Osteoblast (primary cell): Measurements from ENCODE around the gene SHLD3. TPM values are rescaled to one million over a fixed set of nuclear protein-coding genes. Genes with fewer than 3 reads are reported as not detected.
"Not testable (repeated sequence)": the region's sequence is repeated elsewhere in the genome, so short reads cannot be mapped to it uniquely, and the experiment has no call there.

ENCODE experiments used
- DNase-seq: peaks from one replicate; pipeline ENCODE4 v3.0.0; 2011; ENCODE audit warnings: low spot score, mixed read lengths; ENCODE audit not compliant: insufficient read length; ENCODE audit errors: missing footprints
- H2AFZ ChIP-seq: 2 replicates; pipeline ENCODE4 v1.6.0; 2011; ENCODE audit warnings: mild to moderate bottlenecking, low read length
- H3K27ac ChIP-seq: 2 replicates; pipeline ENCODE4 v1.5.1; 2011; ENCODE audit warnings: mild to moderate bottlenecking, low read depth, low read length, moderate library complexity
- H3K27me3 ChIP-seq: 2 replicates; pipeline ENCODE4 v1.6.0; 2012; ENCODE audit warnings: mild to moderate bottlenecking, control low read depth, inconsistent platforms, low read length, moderate library complexity; ENCODE audit not compliant: insufficient read depth
- H3K36me3 ChIP-seq: 2 replicates; pipeline ENCODE4 v1.5.1; 2011; ENCODE audit warnings: mild to moderate bottlenecking, low read length, control low read depth, moderate library complexity; ENCODE audit not compliant: insufficient read depth
- H3K4me1 ChIP-seq: 2 replicates; pipeline ENCODE4 v1.5.1; 2011; ENCODE audit warnings: mild to moderate bottlenecking, low read length, control low read depth, moderate library complexity; ENCODE audit not compliant: insufficient read depth
- H3K4me2 ChIP-seq: 2 replicates; pipeline ENCODE4 v1.6.0; 2011; ENCODE audit warnings: mild to moderate bottlenecking, low read length; ENCODE audit not compliant: insufficient read depth
- H3K4me3 ChIP-seq: fragments of 200-600 bp; sonication (generic); 3 replicates; pipeline ENCODE4 v1.5.1; 2012; ENCODE audit warnings: mild to moderate bottlenecking, low read length, inconsistent platforms; ENCODE audit not compliant: insufficient read depth
- H3K79me2 ChIP-seq: 2 replicates; pipeline ENCODE4 v1.6.0; 2012; ENCODE audit warnings: mild to moderate bottlenecking, low read length, control low read depth, inconsistent platforms; ENCODE audit not compliant: insufficient read depth
- H3K9me3 ChIP-seq: 2 replicates; pipeline ENCODE4 v1.5.1; 2011; ENCODE audit warnings: low read depth, low read length, control low read depth
- H4K20me1 ChIP-seq: 2 replicates; pipeline ENCODE4 v1.6.0; 2012; ENCODE audit warnings: mild to moderate bottlenecking, low read length, control low read depth; ENCODE audit not compliant: insufficient read depth
- total RNA-seq: library from RNA; depleted of rRNA; stranded (reverse); fragments of >200 nt; gene quantifications from 2 replicates; pipeline ENCODE4 v1.2.3, GENCODE V29; 2012
- TF ChIP-seq, protein P1 (sequence below): IDR thresholded peaks from 2 replicates; pipeline ENCODE4 v1.5.1; 2011; ENCODE audit warnings: mild to moderate bottlenecking, low read depth, low read length, moderate library complexity; ENCODE audit errors: extremely low read depth

SHLD3 gene, protein sequence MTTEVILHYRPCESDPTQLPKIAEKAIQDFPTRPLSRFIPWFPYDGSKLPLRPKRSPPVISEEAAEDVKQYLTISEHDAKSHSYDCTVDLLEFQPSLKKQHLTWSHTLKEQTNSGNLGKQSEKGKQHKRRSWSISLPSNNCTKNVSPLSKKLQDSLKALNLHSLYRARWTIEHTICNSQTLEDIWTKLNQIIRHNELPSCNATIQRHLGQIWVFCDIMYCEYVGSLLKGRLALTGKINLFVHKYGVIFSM
- total RNA-seq = 4.3 and 4.4 TPM in 2 replicates

DNA sequence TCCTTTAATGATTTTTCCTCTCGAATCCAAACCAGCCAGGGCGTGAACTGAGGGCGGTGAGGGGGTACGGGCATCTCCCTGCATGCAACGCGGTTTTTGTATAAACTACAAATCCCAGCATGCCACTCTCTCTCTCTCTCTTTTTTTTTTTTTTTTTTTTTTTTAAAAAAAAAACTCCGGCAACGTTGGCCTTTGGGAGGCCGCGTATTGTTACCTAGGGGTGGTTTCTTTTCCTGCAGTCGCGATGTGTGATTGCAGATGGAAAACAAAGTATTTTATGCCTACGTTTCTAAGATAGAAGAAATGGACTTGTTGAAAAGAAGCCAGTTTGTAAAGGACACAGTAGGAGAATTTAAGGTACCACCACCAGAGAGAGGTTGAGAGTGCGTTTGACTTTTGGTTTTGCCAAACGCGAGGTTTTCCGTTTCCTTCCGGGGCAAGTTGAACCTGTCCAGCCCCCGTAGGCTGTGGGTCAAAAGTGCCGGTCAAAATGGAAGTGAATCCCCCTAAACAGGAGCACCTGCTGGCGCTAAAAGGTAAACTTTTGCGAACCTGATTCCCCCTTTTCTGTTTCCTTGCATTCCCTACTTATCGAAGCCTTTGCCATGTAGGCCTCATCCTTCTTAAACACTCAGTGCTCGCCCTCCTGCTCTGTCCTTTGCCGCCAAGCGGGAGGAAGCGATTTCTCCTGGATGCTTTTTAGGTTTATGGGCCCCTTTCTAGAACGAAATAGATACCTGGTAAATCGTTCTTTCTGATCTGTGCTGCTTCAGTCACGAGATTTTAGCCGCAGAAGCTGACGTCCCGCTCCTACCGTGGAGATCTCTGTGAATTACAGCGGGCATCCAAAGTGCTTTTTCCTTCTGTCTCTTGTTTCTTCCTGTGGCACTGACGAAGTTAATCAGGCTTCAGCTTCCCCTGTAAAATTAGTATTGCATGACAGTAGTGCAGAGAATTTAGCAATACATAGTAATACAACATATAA is at the start of gene SHLD3, which contains the start of gene TRAPPC13:
Gene SHLD3 (plus strand): TSS at position 457 of the 985 bp plus-strand sequence. CDS start 4,561 bp downstream, outside the sequence.
Gene TRAPPC13 (plus strand): TSS at position 457 of the 985 bp plus-strand sequence. CDS start 34 bp downstream, at position 491.
- H3K4me2 ChIP-seq = peak within 1 kb of the TSS; percentile 97
- TF ChIP-seq, protein P1, sequence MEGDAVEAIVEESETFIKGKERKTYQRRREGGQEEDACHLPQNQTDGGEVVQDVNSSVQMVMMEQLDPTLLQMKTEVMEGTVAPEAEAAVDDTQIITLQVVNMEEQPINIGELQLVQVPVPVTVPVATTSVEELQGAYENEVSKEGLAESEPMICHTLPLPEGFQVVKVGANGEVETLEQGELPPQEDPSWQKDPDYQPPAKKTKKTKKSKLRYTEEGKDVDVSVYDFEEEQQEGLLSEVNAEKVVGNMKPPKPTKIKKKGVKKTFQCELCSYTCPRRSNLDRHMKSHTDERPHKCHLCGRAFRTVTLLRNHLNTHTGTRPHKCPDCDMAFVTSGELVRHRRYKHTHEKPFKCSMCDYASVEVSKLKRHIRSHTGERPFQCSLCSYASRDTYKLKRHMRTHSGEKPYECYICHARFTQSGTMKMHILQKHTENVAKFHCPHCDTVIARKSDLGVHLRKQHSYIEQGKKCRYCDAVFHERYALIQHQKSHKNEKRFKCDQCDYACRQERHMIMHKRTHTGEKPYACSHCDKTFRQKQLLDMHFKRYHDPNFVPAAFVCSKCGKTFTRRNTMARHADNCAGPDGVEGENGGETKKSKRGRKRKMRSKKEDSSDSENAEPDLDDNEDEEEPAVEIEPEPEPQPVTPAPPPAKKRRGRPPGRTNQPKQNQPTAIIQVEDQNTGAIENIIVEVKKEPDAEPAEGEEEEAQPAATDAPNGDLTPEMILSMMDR = no peak

DNA sequence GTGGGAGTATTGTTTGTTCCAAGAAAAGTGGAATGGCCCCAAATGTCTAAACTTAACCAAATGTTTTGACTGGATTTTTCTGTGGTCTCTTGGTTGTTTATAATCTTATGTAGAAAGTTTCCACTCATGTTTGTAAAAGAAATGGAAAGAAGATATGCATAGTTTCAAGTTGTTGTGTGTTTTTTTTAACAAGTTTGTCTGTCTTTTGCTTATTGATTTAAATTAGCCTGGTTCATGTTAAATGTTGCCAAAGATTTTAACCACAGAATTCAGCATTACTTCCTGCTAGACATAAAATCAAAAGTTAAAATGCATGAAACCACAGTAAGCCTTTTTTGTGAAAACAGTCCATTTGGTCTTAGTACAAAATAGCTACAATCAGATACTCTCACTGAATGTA is 47.7 kb upstream of the SHLD3 start:
- Histone ChIP-seq H3K4me1 (no peaks in the 10 kb centered on the region), H3K27me3 (no peaks in the 10 kb centered on the region), H2AFZ (no peak overlapping the region), H3K79me2 (peaks cover 8% of the 10 kb centered on the region), H3K36me3 (peaks cover 24% of the 10 kb centered on the region), H3K27ac (no peak overlapping the region), H4K20me1 (no peaks in the 10 kb centered on the region), H3K9me3 (no peaks in the 10 kb centered on the region), H3K4me2 (no peak overlapping the region), H3K4me3 (no peak overlapping the region)
- TF ChIP-seq, protein P1 = no peak
- DNase-seq = no peak

More for the DNA sequence above, at the start of gene SHLD3, which contains the start of gene TRAPPC13:
- peak within 1 kb of the TSS; percentile 89 for H2AFZ ChIP-seq
- peak within 1 kb of the TSS; percentile 93 for H3K27ac ChIP-seq
- peaks cover 5% of the 10 kb centered on the region for H3K36me3 ChIP-seq
- H4K20me1 ChIP-seq = peaks cover 12% of the 10 kb centered on the region
- H3K9me3 ChIP-seq = no peaks in the 10 kb centered on the region
- DNase-seq = no peak
- peaks cover 28% of the 10 kb centered on the region for H3K4me1 ChIP-seq
- H3K79me2 ChIP-seq = peaks cover 88% of the 10 kb centered on the region
- no peaks in the 10 kb centered on the region for H3K27me3 ChIP-seq
- peak within 1 kb of the TSS; percentile 98 for H3K4me3 ChIP-seq

DNA sequence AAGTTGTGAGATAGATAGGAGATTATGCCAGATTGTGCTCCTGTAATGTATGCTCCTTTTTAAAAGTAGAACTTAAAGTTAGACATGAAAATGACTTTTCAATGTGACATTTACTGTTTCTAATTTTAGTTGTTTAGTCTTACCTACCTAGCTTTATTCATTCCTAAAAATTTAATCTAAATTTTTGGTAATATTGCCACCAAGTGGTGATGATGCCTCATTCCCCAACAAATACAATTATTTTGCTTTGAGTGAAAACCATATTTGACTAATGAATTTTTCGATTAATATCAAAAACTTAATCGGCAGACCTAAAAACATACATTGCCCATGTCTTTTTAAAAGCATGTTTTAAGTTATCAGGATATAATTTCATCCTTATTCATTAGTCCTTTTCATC is 36.1 kb upstream of the SHLD3 start:
- Histone ChIP-seq H3K27ac (no peak overlapping the region), H3K36me3 (peaks cover 61% of the 10 kb centered on the region), H3K27me3 (no peaks in the 10 kb centered on the region), H3K79me2 (no peaks in the 10 kb centered on the region), H3K9me3 (no peaks in the 10 kb centered on the region), H3K4me2 (no peak overlapping the region), H4K20me1 (no peaks in the 10 kb centered on the region), H2AFZ (no peak overlapping the region), H3K4me3 (no peak overlapping the region), H3K4me1 (peaks cover 4% of the 10 kb centered on the region)
- TF ChIP-seq, protein P1 = peak; percentile 33
- DNase-seq = no peak

DNA sequence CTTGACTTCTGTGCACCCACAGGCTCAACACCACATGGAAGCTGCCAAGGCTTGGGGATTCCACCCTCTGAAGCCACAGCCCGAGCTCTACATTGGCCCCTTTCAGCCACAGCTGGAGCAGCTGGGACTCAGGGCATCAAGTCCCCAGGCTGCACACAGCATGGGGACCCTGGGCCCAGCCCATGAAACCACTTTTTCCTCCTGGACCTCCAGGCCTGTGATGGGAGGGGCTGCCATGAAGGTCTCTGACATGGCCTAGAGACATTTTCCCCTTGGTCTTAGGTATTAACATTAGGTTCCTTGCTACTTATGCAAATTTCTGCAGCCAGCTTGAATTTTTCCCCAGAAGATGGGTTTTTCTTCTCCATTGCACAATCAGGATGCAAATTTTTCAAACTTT is 23.1 kb upstream of the SHLD3 start:
- H3K36me3 ChIP-seq = peaks cover 59% of the 10 kb centered on the region
- H3K4me2 ChIP-seq, DNase-seq, H3K27ac ChIP-seq, H4K20me1 ChIP-seq, H3K27me3 ChIP-seq, H3K9me3 ChIP-seq, H3K4me3 ChIP-seq, H3K79me2 ChIP-seq, H3K4me1 ChIP-seq, H2AFZ ChIP-seq: not testable (repeated sequence)
